H1 (cell line): ENCODE data around the gene TTBK1.

Experiments used
- CTCF ChIP-seq, 3 experiments: IDR thresholded peaks; 1 replicate in 2 of 3; 2 replicates in 1 of 3; pipeline versions ENCODE4 v1.5.1 to v1.6.1; 2011; ENCODE audit warnings: low read length in 3 of 3, mild to moderate bottlenecking in 3 of 3, inconsistent platforms in 2 of 3, low read depth in 1 of 3, moderate library complexity in 1 of 3; ENCODE audit not compliant: insufficient read depth in 1 of 3; ENCODE audit errors: control extremely low read depth in 1 of 3
- EZH2 ChIP-seq: fragments of 200-600 bp; sonication (generic); IDR thresholded peaks from 2 replicates; pipeline ENCODE4 v1.7.1; 2012; ENCODE audit warnings: low read depth, mild to moderate bottlenecking, moderate library complexity, low read length, inconsistent platforms; ENCODE audit not compliant: severe bottlenecking
- POLR2AphosphoS5 ChIP-seq: IDR thresholded peaks from 2 replicates; pipeline ENCODE4 v1.6.1; 2011; ENCODE audit warnings: low read depth, low read length
- RAD21 ChIP-seq, 2 experiments: IDR thresholded peaks in 1 of 2; conservative IDR thresholded peaks in 1 of 2; 2 replicates each; pipeline ENCODE4 v1.6.1; 2011; ENCODE audit warnings: low read depth in 2 of 2, low read length in 2 of 2, improper control_type of control experiment in 1 of 2, inconsistent platforms in 1 of 2, mild to moderate bottlenecking in 1 of 2, moderate library complexity in 1 of 2
- ZNF274 ChIP-seq: IDR thresholded peaks from 2 replicates; pipeline ENCODE4 v1.7.0; 2012; ENCODE audit warnings: low read length, borderline replicate concordance; ENCODE audit errors: extremely low read depth

- TF ChIP-seq CTCF (IDR thresholded peaks at IDR 0.05; ENCODE audit: control extremely low read depth in 1 of 3, insufficient read depth in 1 of 3, low read depth in 1 of 3, low read length in 3 of 3) (no peak), EZH2 (peak; percentile 55), ZNF274 (no peak), RAD21 (IDR thresholded peaks at IDR 0.05 in 1 of 2, conservative IDR thresholded peaks at IDR 0.05 in 1 of 2; ENCODE audit: low read depth in 2 of 2, low read length in 2 of 2) (no peak), POLR2AphosphoS5 (no peak)
Measured at GRCh38 chr6:43284991-43285781, 41.9 kb downstream of the TTBK1 start.
